ENCODE data around the gene CASS4.
A peak's percentile ranks its signal among the peaks of the same experiment; 100 is the strongest.
"Not testable (repeated sequence)": the region's sequence is repeated elsewhere in the genome, so short reads cannot be mapped to it uniquely, and the experiment has no call there.

CASS4 gene

GRCh38 chr20:56411759-56412472 lies at the start of gene CASS4:
Gene CASS4, plus strand, starts transcription at chr20:56412260. Its CDS starts 199 bp downstream, at chr20:56412459.
- DNase-seq (ENCODE audit: low read depth in 2 of 2) = no peak

GRCh38 chr20:56362833-56363413 lies 49.1 kb upstream of the CASS4 start:
- no peak for DNase-seq (ENCODE audit: low read depth in 2 of 2)

GRCh38 chr20:56363491-56363890 lies 48.6 kb upstream of the CASS4 start:
- DNase-seq (ENCODE audit: low read depth in 2 of 2) = no peak

- no peak for DNase-seq (ENCODE audit: low read depth in 2 of 2)
Observed at GRCh38 chr20:56368351-56369134, 43.5 kb upstream of the CASS4 start.

- DNase-seq (ENCODE audit: low read depth in 2 of 2) = no peak
Observed at GRCh38 chr20:56369179-56369578, 42.9 kb upstream of the CASS4 start.

- no peak for DNase-seq (ENCODE audit: low read depth in 2 of 2)
Observed at GRCh38 chr20:56371977-56372376, 40.1 kb upstream of the CASS4 start.

- DNase-seq (ENCODE audit: low read depth in 2 of 2) = no peak
Observed at GRCh38 chr20:56372850-56373249, 39.2 kb upstream of the CASS4 start.

GRCh38 chr20:56373942-56374341 lies 38.1 kb upstream of the CASS4 start:
- no peak for DNase-seq (ENCODE audit: low read depth in 2 of 2)

- DNase-seq (ENCODE audit: low read depth in 2 of 2) = no peak
Observed at GRCh38 chr20:56376331-56376730, 35.7 kb upstream of the CASS4 start.

- DNase-seq (ENCODE audit: low read depth in 2 of 2) = no peak
Observed at GRCh38 chr20:56378386-56378785, 33.7 kb upstream of the CASS4 start.

GRCh38 chr20:56380375-56380774 lies 31.7 kb upstream of the CASS4 start:
- no peak for DNase-seq (ENCODE audit: low read depth in 2 of 2)

GRCh38 chr20:56381501-56381900 lies 30.6 kb upstream of the CASS4 start:
- no peak for DNase-seq (ENCODE audit: low read depth in 2 of 2)

GRCh38 chr20:56382696-56383095 lies 29.4 kb upstream of the CASS4 start:
- no peak for DNase-seq (ENCODE audit: low read depth in 2 of 2)

- DNase-seq (ENCODE audit: low read depth in 2 of 2) = no peak
Observed at GRCh38 chr20:56383334-56383733, 28.7 kb upstream of the CASS4 start.

GRCh38 chr20:56385130-56385529 lies 26.9 kb upstream of the CASS4 start:
- no peak for DNase-seq (ENCODE audit: low read depth in 2 of 2)

- DNase-seq (ENCODE audit: low read depth in 2 of 2) = no peak
Observed at GRCh38 chr20:56386219-56386618, 25.8 kb upstream of the CASS4 start.

GRCh38 chr20:56388882-56389281 lies 23.2 kb upstream of the CASS4 start:
- DNase-seq (ENCODE audit: low read depth in 2 of 2) = no peak

- no peak for DNase-seq (ENCODE audit: low read depth in 2 of 2)
Observed at GRCh38 chr20:56389807-56390206, 22.3 kb upstream of the CASS4 start.

- DNase-seq (ENCODE audit: low read depth in 2 of 2) = not testable (repeated sequence)
Observed at GRCh38 chr20:56390396-56390795, 21.7 kb upstream of the CASS4 start.

GRCh38 chr20:56391037-56391436 lies 21.0 kb upstream of the CASS4 start:
- no peak for DNase-seq (ENCODE audit: low read depth in 2 of 2)

GRCh38 chr20:56391596-56392131 lies 20.4 kb upstream of the CASS4 start:
- no peak for DNase-seq (ENCODE audit: low read depth in 2 of 2)

GRCh38 chr20:56392132-56392880 lies 19.8 kb upstream of the CASS4 start, which contains the start of the genes AURKA and CSTF1:
Gene AURKA, minus strand, starts transcription at chr20:56392215. Its CDS starts 4,018 bp downstream, at chr20:56388197.
Gene CSTF1, plus strand, starts transcription at chr20:56392645. Its CDS starts 2,908 bp downstream, at chr20:56395553.
- DNase-seq (ENCODE audit: low read depth in 2 of 2) = peak; percentile 98 to 99

Data from stimulated activated CD8-positive, alpha-beta memory T cell treated with anti-CD3 and anti-CD28 coated beads, Interleukin-7, amount 100 ng/mL, for 1 hour (primary cell).